Stimulated activated CD8-positive, alpha-beta memory T cell treated with anti-CD3 and anti-CD28 coated beads, Interleukin-15, amount 100 ng/mL, for 1 hour (primary cell): Measurements from ENCODE around the gene ITPRIP.

ENCODE experiments used
- DNase-seq: peaks from one replicate; pipeline ENCODE4 v3.0.0-alpha.2; 2020; ENCODE audit warnings: low read depth

Gene ITPRIP

DNA sequence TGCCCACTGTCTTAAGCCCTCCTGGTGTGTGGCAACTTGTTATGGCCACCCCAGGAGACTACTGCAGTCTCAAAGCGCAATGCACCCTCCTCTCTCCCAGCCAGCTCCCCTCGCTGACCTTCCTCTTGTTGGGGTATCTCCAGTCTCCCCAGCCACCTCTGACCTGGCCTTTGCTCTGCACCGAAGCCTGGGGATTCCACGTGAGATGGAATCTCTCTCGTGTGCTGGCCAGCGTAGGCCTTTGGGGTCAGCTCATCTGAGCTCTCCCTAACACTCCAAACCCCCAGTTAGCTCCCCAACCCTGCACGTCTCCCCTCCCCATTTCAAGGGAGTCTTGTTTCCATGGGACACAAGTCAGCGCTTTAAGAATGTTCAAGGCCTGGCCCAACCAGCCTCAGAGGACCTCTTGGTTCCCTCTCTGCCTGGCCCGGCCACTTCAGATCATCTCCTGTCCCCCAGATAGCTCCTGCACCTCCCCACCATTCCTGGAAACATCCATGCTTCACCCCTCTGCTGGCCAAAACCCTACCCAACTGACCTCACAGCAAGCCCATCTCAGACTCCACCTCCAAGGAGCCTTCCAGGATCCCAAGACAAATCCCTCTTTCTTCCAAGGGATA lies 11.2 kb downstream of the ITPRIP start:
- no peak for DNase-seq

DNA sequence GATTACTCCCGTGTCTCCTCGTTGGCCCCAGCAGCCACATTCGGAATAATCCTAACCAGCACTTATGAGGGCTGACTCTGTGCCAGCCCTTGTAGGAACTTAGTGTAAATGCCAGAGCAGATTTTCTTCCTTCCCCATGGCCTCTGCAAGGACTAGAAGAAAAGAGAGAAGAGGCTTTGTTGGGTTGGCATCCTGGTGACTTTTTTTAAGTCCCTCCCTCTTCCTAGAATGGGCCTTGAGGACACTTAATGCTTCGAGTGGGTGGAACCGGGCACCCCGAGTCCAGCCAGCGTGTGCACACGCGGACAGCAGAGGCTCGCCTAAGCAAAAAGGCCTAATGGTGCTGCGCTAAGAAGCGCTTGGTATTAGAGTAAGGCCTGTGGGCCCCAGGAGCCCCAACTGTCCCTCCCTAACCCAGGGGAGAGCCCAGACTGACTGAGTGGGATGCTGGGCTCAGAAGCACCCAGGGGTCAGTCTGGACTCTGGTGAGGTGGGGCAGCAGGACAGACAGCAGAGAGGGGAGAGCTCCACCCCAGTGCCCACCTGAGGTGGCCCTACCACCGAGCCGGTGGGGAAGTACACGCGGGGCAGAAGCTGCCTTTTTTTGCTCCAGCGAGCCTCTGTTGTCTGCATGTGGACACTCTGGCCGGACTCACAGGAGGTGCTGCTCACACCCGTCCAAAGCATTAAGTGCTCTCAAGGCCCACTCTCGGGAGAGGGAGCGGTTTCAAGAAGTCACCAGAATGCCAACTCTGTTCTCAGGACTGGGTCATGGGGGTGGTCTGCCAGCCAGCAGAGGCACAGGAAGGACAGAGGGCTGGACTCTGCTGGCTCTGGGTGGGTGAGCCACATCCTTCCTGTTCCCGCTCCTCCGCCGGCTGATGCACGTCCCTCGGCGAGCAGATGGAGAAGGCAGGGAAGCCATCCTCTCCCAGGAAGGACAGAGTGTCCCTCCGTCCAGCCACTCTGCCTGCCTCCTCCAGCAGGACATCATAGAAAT lies 12.5 kb downstream of the ITPRIP start:
- DNase-seq = no peak

DNA sequence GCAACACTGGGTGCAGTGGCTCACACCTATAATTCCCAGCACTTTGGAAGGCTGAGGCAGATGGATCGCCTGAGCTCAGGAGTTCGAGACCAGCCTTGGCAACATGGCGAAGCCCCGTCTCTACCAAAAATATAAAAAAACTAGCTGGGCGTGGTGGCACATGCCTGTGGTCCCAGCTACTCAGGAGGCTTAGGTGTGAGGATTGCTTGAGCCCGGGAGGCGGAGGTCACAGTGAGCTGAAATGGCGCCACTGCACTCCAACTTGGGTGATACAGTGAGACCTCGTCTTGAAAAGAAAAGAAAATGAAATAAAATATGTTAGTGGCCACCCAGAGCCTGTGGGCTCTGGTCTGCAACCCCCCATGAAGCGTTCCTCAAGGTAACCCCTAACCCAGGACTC lies 13.3 kb downstream of the ITPRIP start:
- DNase-seq = no peak

DNA sequence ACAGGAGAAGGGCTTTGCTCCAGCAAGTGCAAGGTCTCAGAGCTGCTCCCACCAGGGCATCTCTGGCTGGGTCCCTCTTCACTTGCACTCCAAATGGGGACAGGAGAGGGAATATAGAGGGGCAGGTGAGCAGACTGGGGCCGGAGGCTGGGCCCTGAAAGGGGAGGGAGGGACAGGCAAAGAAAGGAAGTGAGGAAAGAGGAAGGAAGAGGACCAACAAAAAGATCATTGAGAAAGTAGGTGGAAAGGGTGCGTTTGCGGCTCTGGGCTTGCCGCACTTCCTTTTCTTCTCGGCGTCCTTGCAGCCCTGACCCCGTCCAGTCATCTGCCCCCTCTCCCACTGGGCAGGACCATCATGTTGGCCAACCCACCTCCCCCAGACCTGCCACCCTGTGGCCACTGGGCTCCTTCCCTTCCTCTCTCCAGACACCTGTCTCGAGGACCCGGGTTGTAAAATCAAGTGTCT lies 14.0 kb downstream of the ITPRIP start:
- DNase-seq = no peak

DNA sequence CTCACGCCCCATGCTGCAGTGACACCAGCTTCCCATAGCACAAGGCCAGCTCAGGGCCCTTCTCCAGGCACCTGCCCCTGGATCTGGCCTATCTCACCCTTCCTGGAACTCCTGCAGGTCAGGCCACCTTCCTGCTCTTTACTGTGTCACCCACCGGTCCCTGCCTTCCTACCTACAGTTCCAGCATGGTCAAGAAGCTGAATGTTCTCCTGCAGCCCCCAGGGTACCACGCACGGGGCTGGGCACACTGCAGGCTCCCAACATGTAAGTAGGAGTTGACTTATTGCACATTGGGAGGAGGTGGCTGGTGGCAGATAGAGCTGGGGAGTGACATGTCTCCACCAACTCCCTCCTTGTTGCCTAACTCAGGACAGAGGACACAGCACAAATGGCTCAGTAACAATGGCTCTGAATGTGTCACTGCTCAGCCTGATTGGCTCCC lies 14.5 kb downstream of the ITPRIP start:
- no peak for DNase-seq

DNA sequence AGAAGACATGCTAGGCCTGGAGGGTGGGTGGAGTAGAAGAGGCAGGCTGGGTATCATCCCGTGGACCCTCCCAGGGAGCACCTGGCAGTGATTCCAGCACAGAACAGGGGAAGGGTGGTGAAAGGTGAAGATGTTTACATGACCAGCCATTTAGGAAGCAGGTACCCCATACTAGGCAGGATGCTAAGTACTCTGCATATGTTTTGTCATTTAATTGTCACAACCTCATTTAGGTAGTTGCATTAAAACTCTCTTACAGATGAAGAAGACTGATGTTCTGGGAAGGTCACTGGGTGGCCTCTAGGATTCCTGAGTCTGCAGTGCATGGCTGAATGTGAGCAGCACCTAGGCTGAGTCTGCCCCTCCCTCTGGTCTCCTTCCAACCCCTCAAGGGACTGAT lies 15.2 kb downstream of the ITPRIP start:
- DNase-seq = no peak

DNA sequence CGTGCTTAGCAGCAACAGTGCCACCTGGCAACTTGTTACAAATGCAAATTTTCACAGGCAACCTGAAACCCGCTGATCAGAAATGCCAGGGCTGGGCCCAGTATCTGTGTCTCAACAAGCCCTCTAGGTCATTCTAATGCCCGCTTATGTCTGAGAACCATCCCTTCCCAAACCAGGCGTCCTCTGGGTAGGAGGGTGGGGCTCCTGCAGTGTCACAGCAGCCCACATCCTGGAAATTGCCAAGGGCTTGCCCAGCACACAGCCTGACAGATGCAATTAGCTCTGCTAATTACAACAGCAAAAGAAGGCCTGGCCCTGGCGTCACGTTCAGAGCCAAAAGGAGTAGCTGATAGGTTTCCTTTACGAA lies 15.9 kb downstream of the ITPRIP start:
- DNase-seq = no peak

DNA sequence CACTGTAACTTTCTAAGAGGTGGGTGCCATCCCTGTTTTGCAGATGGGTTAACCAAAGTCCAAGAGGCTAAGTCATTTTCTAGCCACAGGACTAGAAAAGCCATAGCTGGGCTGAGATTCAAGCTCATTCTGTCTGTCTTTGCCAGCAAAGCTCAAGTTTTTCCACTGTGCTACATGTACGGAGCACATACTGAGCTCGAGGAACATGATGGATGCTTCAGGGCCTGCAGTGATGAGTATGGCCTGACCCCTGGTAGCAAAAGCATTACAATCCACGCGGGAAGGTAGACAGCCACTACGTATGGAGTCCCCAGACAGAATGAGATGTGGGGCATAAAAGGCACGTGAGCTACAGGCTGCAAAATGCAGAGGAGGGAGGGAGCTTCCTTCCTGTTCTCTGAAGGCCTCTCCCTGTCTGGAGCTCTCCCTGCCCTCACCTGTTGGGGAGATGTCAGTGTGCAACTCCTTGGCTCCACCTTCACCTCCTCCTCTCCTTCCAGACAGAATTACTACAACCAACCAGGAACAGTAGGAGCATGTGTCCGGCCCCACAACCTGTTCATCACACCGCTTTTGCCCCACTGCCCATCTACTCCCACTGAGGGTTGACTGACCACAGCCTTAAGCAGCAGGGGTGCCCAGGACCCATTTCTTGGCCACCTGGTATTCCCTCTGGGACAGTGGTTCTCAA lies 16.4 kb downstream of the ITPRIP start:
- no peak for DNase-seq

DNA sequence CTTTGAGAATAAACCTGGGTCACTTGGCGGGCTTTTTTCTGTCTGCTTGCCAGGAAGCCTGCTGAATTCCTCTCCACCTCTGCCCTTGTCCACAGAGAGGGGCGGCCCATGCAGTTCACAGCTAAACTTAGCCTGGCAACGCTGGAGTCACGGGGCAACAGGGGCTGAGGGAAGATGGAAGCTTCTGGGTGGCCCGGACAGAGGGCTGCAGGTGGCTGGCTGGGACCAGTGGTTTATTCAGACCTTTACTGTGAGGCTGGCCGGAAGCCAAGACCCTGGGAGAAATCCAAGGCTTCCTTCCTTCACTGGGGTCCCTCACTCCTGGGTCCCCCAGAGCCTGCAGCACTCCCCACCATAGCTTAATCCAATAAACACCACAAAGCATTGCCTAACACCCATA lies 17.0 kb downstream of the ITPRIP start:
- no peak for DNase-seq

DNA sequence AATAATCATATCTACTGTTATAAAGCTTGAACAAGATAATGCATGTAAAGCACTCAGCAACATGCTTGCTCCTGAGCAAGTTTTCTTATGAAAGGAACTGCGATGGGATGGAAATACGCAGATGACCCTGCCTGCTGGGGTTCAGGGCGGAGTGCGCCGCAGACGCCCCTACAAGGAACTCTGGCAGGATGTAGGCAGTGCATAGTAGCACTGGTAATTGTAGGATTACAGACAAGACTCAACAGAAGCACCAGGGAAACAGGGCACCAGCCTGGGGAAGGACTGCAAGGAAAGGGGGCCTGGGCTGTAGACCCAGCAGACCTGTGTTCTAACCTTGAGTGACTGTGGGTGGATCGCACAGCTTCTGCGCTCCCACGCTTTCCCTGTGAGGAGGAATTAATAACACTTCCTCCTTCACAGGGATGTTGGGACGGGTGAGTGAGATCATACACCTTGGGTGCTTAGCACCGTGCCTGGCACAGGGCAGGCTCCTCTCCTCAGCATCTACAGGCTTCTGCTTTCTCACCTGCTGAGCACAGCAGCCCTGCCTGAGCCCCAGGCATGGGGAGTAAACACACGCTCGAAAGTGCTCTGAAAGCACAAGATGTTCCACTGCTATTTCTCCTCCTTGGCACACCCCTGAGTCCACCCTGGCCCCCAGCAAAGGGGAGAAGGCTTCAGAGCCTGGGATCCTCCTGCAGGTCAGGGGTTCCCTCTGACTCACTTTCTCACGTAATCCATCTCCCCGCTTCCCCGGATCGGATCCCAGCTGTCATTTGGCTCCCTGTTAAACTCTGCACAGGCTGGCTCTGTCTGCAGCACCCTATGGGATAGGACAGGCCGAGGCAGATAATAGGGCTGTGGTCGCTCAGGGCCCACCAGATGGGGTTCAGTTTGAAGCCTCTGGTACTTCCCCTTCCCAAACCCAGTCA lies 19.2 kb downstream of the ITPRIP start:
- no peak for DNase-seq

DNA sequence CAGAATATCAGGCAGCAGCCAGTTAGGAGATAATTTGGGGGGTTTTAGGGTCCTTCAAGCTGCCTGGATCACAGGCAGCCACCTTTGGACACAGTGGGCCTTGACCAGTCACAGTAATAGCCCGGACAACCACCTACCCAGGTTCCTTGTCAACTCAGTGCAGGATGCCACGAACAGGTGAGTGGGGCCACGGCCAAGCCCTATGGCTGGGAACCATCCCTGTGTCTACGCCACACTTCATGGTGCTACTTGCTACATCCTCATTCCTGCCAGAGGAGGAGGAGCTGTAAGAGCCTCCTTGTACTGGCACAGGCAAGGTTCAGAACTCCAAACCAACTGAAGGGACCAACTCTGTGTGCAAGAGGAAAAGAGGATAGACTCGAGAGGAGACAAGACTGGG lies 19.9 kb downstream of the ITPRIP start:
- no peak for DNase-seq

DNA sequence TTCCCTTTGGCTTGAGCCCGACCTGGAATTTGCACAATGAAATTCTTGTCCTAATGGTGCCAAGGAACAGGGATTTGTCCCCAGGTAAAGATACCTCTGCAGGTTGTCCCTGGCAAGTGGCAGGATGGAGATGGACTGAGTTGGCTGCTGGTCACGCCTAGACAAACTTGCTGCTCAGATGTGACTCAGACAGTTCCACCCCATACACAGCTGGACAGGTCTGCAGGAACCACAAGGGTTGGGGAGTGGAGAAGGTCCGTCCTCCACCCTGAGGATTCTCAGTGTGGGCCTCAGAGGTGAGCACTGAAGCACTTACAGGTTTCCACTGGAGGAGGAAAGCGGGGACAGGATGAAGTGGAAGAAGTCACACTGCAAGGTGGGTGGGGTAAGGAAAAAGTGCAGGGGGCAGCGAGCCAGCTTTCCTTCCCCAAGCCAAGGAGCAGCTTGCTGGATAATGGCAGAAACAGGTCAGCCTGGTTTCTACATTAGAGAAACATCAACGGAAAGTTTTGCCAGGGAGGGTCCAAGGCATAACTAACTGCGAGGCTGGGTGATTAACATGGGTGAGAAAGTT lies 20.5 kb downstream of the ITPRIP start:
- DNase-seq = no peak

DNA sequence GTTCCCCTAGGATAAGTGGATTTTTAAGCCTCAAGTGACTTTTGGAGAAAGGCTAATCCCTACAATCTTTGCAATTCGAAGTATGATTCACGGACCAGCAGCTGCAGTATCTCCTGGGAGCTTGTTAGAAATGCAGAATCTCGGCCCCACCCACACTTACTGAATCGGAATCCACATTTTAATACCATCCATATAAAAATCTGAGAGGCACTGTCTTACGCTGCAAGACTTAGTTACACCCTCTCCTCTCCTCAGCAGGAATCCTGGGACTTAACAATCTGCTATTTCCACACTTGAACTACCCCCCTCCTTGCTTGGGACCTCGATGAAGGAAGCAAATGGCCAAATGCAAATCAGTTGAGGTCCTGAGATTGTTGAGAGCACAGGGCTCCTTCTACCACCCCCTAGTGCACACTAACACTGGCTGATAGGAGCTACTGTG lies 21.0 kb downstream of the ITPRIP start:
- DNase-seq = no peak

DNA sequence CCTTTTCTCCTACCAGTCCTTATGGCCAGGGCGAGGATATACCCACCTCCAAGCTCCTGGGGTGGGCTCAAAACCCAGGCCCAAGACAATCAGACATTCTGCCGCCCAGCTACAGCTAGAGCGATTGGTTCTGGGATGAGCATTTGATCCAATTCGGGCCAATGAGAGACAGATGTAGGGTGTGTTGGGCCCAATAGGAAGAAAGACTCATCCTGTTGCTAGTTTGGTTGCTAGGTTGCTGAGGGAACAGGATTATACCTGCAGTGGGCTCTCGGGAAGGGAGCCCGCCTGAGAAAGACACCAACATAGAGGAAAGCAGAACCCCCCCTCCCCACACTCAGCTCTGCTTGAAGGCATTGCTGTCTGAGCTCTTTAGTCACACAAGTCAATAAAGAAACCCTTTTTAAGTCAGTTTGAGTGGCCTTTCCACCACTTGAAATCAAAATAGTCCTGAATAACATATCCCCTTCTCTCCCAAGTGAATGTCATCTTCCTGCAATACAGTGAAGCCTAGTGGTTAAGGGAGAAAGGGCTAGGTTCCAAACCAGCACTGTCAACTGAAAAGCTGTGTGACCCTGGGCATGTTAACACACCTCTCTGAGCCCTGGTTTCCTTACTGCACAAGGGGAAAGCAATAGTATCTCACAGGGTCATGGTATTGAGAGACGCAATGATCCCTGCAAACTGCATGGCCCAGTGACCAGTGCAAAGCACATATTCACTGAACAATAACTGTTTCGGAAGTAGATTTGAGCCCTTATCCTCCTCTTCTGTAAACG lies 21.8 kb downstream of the ITPRIP start:
- DNase-seq = no peak

DNA sequence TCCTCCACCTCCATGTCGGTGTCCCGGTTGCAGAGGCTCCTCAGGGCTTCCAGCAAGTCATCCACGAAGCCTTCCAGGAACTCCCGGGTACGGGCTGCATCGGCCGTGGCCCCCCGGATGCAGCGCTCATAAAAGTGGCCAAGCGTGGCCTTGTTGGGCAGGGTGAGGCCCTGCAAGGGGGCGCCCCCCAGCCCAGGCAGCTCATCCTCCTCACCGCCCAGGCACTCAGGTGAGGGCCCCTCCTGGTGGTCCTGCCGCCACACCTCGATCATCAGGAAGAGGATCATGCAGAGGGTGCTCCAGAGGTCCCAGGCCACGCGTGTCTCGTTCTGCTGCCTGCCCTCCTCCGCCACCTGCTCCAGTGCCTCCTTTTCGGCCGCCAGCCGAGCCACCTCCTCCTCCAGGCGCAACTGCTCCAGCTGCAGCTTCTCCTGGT lies 22.8 kb downstream of the ITPRIP start:
- DNase-seq = no peak

DNA sequence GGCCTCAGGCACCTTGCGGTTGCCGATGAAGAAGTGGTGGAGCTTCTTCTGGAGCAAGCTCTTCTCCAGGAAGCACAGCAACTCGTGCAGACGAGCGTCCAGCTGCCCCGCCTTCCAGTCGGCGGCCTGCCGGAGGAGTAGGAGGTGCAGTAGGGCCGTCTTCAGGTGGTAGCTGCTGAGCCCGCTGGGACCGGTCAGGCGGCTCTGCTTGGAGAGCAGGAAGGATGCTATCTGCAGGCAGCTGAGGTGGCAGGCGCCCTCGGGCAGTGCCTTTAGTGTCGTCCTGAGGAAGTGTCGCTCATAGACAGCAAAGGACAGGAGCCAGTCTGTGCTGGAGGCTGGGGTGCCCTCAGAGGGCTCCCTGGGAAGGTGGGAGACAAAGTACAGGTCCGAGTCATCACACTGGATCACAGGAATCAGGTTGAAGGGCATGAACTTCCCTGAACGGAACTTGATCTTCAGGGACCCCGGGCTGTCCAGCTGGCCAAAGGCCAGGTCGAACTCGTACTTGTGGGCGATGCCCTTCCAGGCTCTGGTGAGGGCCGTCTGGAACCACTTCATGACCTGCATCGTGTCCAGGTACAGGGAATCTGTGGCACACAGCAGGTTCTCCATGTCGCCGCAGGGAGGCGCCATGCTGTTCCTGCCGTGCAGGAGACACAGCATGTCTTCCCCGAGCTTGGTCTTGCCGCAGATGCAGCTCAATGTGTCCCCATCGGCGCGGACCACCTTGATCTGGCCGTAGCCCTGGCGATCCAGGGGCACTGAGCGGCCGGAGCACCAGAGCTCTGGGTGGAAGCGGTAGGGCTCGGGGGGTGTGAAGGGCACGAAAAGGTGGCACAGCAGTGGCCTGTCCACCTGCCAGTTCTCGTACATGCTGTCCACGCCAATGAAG lies 23.4 kb downstream of the ITPRIP start:
- DNase-seq = no peak

DNA sequence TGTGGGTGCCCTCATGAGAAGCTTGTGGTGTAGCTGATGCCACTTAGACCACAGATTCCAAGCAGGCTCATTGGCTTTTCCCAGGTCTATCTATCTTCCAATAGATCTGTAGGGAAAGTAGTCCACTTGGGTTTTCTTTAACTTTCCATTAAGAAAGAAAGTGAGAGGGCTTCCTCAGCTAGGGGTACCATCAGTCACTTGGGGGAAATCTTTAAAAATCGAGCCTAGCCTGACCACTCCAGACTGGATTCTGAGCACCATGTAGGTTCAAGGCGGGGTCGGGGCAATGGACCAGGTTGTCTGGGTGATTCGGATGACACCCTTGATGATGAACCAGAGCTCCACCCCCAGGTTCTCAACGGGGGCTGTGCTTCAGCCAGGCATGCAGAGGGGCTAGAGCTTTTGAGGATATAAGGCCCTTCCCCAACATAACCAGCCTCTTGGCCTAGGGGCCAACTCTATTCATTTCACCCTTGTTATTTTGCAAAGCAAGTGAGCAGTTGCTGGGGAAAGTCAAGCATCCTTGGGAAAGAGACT lies 27.0 kb downstream of the ITPRIP start:
- DNase-seq = no peak

DNA sequence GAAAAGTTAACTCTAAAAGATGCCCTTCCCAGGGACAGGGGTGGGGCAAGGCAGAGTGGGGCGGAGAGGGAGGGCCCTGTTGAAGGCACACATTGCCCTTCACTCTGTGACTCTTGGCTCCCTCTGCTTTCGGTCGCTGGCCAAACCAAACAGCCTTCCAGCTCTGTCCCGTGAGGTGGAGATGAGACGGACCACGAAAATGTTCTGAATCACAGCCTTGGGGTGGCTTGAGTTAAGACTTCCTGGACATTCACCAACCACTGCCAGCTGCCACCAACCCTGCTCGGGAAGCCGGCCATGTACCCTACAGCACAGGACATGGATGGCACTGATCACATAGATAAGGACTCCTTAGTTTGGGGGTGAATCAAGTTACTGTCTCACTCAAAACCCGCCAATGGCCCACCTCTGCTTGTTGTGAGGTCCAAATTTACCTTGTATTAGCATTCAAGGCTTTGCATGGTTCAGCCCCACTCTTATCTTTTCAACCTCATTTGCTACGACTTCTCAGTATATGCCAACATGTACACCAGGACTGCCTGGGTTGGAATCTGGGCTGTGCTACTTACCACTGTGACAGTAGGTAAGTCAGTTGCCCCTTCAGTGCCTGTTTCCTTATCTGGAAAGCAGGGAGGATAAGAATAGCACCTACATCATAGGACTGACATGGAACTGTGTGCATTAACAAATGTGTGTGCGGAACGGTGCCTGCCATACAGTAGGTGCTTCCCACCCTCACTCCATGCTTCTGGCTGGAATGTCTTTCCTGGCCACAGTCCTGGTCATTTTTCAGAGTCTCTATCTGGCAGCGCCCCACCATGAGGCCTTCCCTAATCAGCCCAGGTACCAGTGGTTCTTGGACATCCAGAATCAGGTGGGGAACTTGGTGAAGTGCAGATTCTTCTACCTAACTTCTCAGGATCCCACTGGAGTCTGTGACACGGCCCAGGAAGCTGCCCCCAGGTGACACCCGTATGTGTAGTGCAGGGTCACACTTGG lies 28.0 kb downstream of the ITPRIP start:
- DNase-seq = no peak
